H9 (cell line): Measurements from ENCODE around the gene CSMD2. TPM values are rescaled to one million over a fixed set of nuclear protein-coding genes. Genes with fewer than 3 reads are reported as not detected.

ENCODE experiments used
- DNase-seq: peaks from one replicate; pipeline ENCODE4 v3.0.0-alpha.2; 2017
- H2AFZ ChIP-seq: one replicate; pipeline ENCODE4 v1.6.1; 2013; ENCODE audit warnings: mild to moderate bottlenecking, low read length, control low read depth, moderate library complexity
- H2AK5ac ChIP-seq: 2 replicates; pipeline ENCODE4 v1.6.1; 2013; ENCODE audit warnings: low read length, control low read depth, mixed read lengths; ENCODE audit not compliant: insufficient read length
- H2BK120ac ChIP-seq: one replicate; pipeline ENCODE4 v1.6.1; 2013; ENCODE audit warnings: low read depth, mild to moderate bottlenecking, low read length, control low read depth, inconsistent platforms; ENCODE audit not compliant: poor library complexity, severe bottlenecking
- H2BK12ac ChIP-seq: 2 replicates; pipeline ENCODE4 v1.6.1; 2013; ENCODE audit warnings: low read length, control low read depth, mixed read lengths, low read depth; ENCODE audit not compliant: insufficient read length
- H2BK15ac ChIP-seq: 2 replicates; pipeline ENCODE4 v1.6.1; 2013; ENCODE audit warnings: low read depth, low read length, control low read depth
- H2BK20ac ChIP-seq: one replicate; pipeline ENCODE4 v1.6.1; 2013; ENCODE audit warnings: low read depth, mild to moderate bottlenecking, low read length, control low read depth, inconsistent platforms; ENCODE audit not compliant: poor library complexity, severe bottlenecking
- H2BK5ac ChIP-seq: 2 replicates; pipeline ENCODE4 v1.6.1; 2013; ENCODE audit warnings: low read length, control low read depth, mixed read lengths; ENCODE audit not compliant: insufficient read length
- H3K14ac ChIP-seq: 2 replicates; pipeline ENCODE4 v1.6.1; 2013; ENCODE audit warnings: low read length, control low read depth; ENCODE audit not compliant: insufficient read depth
- H3K18ac ChIP-seq: 2 replicates; pipeline ENCODE4 v1.6.1; 2013; ENCODE audit warnings: low read depth, mild to moderate bottlenecking, mixed read lengths, low read length, control low read depth; ENCODE audit not compliant: insufficient read length
- H3K23ac ChIP-seq: 2 replicates; pipeline ENCODE4 v1.6.1; 2013; ENCODE audit warnings: low read length, control low read depth, mixed read lengths, low read depth; ENCODE audit not compliant: insufficient read length
- H3K23me2 ChIP-seq: 2 replicates; pipeline ENCODE4 v1.6.1; 2013; ENCODE audit warnings: low read depth, mild to moderate bottlenecking, mixed read lengths, low read length, control low read depth; ENCODE audit not compliant: insufficient read length, poor library complexity, severe bottlenecking
- H3K27ac ChIP-seq: 2 replicates; pipeline ENCODE4 v1.5.1; 2013; ENCODE audit warnings: low read length, control low read depth, mixed read lengths, low read depth; ENCODE audit not compliant: insufficient read length
- H3K27me3 ChIP-seq: 2 replicates; pipeline ENCODE4 v1.6.1; 2013; ENCODE audit warnings: low read length, control low read depth, inconsistent platforms; ENCODE audit not compliant: insufficient read depth
- H3K4ac ChIP-seq: 2 replicates; pipeline ENCODE4 v1.6.1; 2013; ENCODE audit warnings: low read depth, mild to moderate bottlenecking, control low read depth, inconsistent platforms, low read length, moderate library complexity
- H3K4me1 ChIP-seq: 2 replicates; pipeline ENCODE4 v1.6.1; 2013; ENCODE audit warnings: low read length, control low read depth, inconsistent platforms; ENCODE audit not compliant: insufficient read depth
- H3K4me2 ChIP-seq: 2 replicates; pipeline ENCODE4 v1.6.1; 2013; ENCODE audit warnings: low read length, control low read depth, mixed read lengths; ENCODE audit not compliant: insufficient read length, insufficient read depth
- H3K56ac ChIP-seq: 2 replicates; pipeline ENCODE4 v1.6.1; 2013; ENCODE audit warnings: low read depth, mild to moderate bottlenecking, mixed read lengths, low read length, control low read depth; ENCODE audit not compliant: insufficient read length
- H3K79me1 ChIP-seq: 2 replicates; pipeline ENCODE4 v1.6.1; 2013; ENCODE audit warnings: low read depth, mild to moderate bottlenecking, moderate library complexity, low read length, control low read depth, inconsistent platforms; ENCODE audit not compliant: insufficient read depth, poor library complexity, severe bottlenecking
- H3K79me2 ChIP-seq: 2 replicates; pipeline ENCODE4 v1.6.1; 2013; ENCODE audit warnings: low read length, control low read depth, inconsistent platforms; ENCODE audit not compliant: insufficient read depth
- H3K9ac ChIP-seq: 2 replicates; pipeline ENCODE4 v1.6.1; 2013; ENCODE audit warnings: low read length, control low read depth, mixed read lengths; ENCODE audit not compliant: insufficient read length; ENCODE audit errors: extremely low read depth
- H3K9me3 ChIP-seq: one replicate; pipeline ENCODE4 v1.6.1; 2013; ENCODE audit warnings: low read depth, low read length, inconsistent platforms; ENCODE audit not compliant: control insufficient read depth
- H3T11ph ChIP-seq: one replicate; pipeline ENCODE4 v1.6.1; 2013; ENCODE audit warnings: mild to moderate bottlenecking, low read length, control low read depth, inconsistent platforms
- H4K20me1 ChIP-seq: one replicate; pipeline ENCODE4 v1.6.1; 2013; ENCODE audit not compliant: control insufficient read depth, insufficient read length, insufficient read depth
- H4K5ac ChIP-seq: 2 replicates; pipeline ENCODE4 v1.6.1; 2013; ENCODE audit warnings: low read depth, mild to moderate bottlenecking, mixed read lengths, low read length, control low read depth; ENCODE audit not compliant: insufficient read length
- H4K8ac ChIP-seq: replicated peaks from 2 replicates; pipeline ENCODE4 v1.6.1; 2013; ENCODE audit warnings: low read length, control low read depth, mixed read lengths, low read depth; ENCODE audit not compliant: insufficient read length
- H4K91ac ChIP-seq: 2 replicates; pipeline ENCODE4 v1.6.1; 2013; ENCODE audit warnings: low read depth, mild to moderate bottlenecking, moderate library complexity, mixed read lengths, low read length, control low read depth; ENCODE audit not compliant: insufficient read length
- H3K27ac Mint-ChIP-seq, 3 experiments: 2 replicates in 2 of 3; 3 replicates in 1 of 3; pipeline ENCODE4 v1.8.0; 2020 to 2021; ENCODE audit warnings: mixed read lengths in 3 of 3, mild to moderate bottlenecking in 1 of 3, moderate library complexity in 1 of 3
- H3K27me3 Mint-ChIP-seq: 2 replicates; pipeline ENCODE4 v1.8.0; 2021; ENCODE audit warnings: low read depth, mild to moderate bottlenecking, moderate library complexity, mixed read lengths
- H3K36me3 Mint-ChIP-seq, 3 experiments: 2 replicates in 2 of 3; 3 replicates in 1 of 3; pipeline ENCODE4 v1.8.0; 2020 to 2021; ENCODE audit warnings: low read depth in 3 of 3, mixed read lengths in 3 of 3; ENCODE audit not compliant: insufficient read depth in 1 of 3
- H3K4me1 Mint-ChIP-seq, 2 experiments: 2 replicates each; pipeline ENCODE4 v1.8.0; 2020; ENCODE audit warnings: mixed read lengths in 2 of 2
- H3K4me3 Mint-ChIP-seq, 2 experiments: 2 replicates in 1 of 2; 3 replicates in 1 of 2; pipeline ENCODE4 v1.8.0; 2020 to 2021; ENCODE audit warnings: mild to moderate bottlenecking in 2 of 2, mixed read lengths in 2 of 2, moderate library complexity in 1 of 2
- H3K9me3 Mint-ChIP-seq, 2 experiments: 2 replicates in 1 of 2; 3 replicates in 1 of 2; pipeline ENCODE4 v1.8.0; 2020; ENCODE audit warnings: mild to moderate bottlenecking in 2 of 2, mixed read lengths in 2 of 2, moderate library complexity in 1 of 2
- WGBS: extraction: QIAGEN DNeasy Blood & Tissue Kit; methylation state at CpG from one replicate; pipeline ENCODE4 v1.1.7; 2013; ENCODE audit warnings: missing lambda C conversion rate, low lambda C conversion rate, mixed read lengths; ENCODE audit not compliant: insufficient read length; ENCODE audit errors: extremely low coverage; 5-methylcytosine and 5-hydroxymethylcytosine counted together
- total RNA-seq: library from RNA; stranded (reverse); gene quantifications from 2 replicates; pipeline ENCODE4 v1.2.1, GENCODE V29; 2021
- TF ChIP-seq, protein P1 (sequence below): fragments of 200-600 bp; sonication (generic); conservative IDR thresholded peaks from 3 replicates; pipeline ENCODE4 v1.8.0; 2021; ENCODE audit warnings: antibody characterized with exemption, mild to moderate bottlenecking

The CSMD2 gene
- total RNA-seq, 1 experiment from 2014 or later, result 6.4 TPM

- no peaks in the 10 kb centered on the region for H3K79me1 ChIP-seq
- H2BK15ac ChIP-seq, result no peak overlapping the region
- H2BK20ac ChIP-seq, result no peak overlapping the region
- Mint-ChIP-seq H3K4me1 (peaks cover 3% of the 10 kb centered on the region in 2 experiments; a peak in 2 of 4 replicates), H3K27me3 (peaks cover 1% of the 10 kb centered on the region; the same call in 1 of the 2 replicates), H3K9me3 (no peaks in the 10 kb centered on the region), H3K27ac (peak overlapping the region in 1 of 3 experiments; percentile 88; a peak in 2 of 7 replicates), H3K36me3 (peaks cover 7 to 21% (median 17%) of the 10 kb centered on the region in 3 experiments; a peak in 6 of 7 replicates), H3K4me3 (no peak overlapping the region)
- H2AK5ac ChIP-seq, result no peak overlapping the region
- H4K5ac ChIP-seq, result no peak overlapping the region
- H4K91ac ChIP-seq, result no peak overlapping the region
- H4K20me1 ChIP-seq, result no peaks in the 10 kb centered on the region
- no peak overlapping the region for H2BK5ac ChIP-seq
- no peak for DNase-seq
- no peak overlapping the region for H2BK12ac ChIP-seq
- H3K23me2 ChIP-seq, result no peaks in the 10 kb centered on the region
- H2AFZ ChIP-seq, result no peak overlapping the region
- WGBS, result no CpG with 5 or more reads among the region's 6 CpGs
- H3K9me3 ChIP-seq, result no peaks in the 10 kb centered on the region
- no peaks in the 10 kb centered on the region for H3K27me3 ChIP-seq
- H3K18ac ChIP-seq, result no peak overlapping the region
- no peak overlapping the region for H3K27ac ChIP-seq
- no peak overlapping the region for H3K23ac ChIP-seq
- H3K4ac ChIP-seq, result no peak overlapping the region
- no peak overlapping the region for H3K9ac ChIP-seq
- H3K4me2 ChIP-seq, result no peak overlapping the region
- H3K56ac ChIP-seq, result no peak overlapping the region
- no peaks in the 10 kb centered on the region for H3K4me1 ChIP-seq
- no peaks in the 10 kb centered on the region for H3K79me2 ChIP-seq
- no peak overlapping the region for H4K8ac ChIP-seq
- H3T11ph ChIP-seq, result no peak overlapping the region
- H3K14ac ChIP-seq, result no peak overlapping the region
- H2BK120ac ChIP-seq, result no peak overlapping the region
- TF ChIP-seq, protein P1, sequence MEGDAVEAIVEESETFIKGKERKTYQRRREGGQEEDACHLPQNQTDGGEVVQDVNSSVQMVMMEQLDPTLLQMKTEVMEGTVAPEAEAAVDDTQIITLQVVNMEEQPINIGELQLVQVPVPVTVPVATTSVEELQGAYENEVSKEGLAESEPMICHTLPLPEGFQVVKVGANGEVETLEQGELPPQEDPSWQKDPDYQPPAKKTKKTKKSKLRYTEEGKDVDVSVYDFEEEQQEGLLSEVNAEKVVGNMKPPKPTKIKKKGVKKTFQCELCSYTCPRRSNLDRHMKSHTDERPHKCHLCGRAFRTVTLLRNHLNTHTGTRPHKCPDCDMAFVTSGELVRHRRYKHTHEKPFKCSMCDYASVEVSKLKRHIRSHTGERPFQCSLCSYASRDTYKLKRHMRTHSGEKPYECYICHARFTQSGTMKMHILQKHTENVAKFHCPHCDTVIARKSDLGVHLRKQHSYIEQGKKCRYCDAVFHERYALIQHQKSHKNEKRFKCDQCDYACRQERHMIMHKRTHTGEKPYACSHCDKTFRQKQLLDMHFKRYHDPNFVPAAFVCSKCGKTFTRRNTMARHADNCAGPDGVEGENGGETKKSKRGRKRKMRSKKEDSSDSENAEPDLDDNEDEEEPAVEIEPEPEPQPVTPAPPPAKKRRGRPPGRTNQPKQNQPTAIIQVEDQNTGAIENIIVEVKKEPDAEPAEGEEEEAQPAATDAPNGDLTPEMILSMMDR, result no peak
Measured at GRCh38 chr1:33726274-33726804, 438.7 kb downstream of the CSMD2 start.
